ENCODE measurements around the gene CBX7. TPM values are rescaled to one million over a fixed set of nuclear protein-coding genes. Genes with fewer than 3 reads are reported as not detected.

Gene CBX7
- total and polyA plus RNA-seq, 2 of the 8 experiments (the other 6 are each of a cell fraction or from before 2014, with no cell fraction given): 6.9 to 8.7 TPM

DNA sequence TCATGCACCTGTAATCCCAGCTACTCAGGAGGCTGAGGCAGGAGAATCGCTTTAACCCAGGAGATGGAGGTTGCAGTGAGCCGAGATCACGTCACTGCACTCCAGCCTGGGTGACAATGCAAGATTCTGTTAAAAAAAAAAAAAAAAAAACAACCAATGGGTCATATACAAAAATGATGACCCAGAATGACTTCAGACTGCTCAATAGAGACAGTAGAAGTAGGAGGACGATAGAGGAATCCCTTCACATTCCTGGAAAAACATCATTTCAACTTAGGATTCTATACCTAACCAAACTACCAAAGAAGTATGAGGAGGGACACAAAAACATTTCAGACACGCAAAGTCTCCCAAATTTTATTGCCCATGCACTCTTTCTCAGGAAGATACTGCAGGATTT is 14.1 kb upstream of the CBX7 start:
- FAIRE-seq: no peak
- TF ChIP-seq, protein P1, sequence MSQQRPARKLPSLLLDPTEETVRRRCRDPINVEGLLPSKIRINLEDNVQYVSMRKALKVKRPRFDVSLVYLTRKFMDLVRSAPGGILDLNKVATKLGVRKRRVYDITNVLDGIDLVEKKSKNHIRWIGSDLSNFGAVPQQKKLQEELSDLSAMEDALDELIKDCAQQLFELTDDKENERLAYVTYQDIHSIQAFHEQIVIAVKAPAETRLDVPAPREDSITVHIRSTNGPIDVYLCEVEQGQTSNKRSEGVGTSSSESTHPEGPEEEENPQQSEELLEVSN (IDR thresholded peaks at IDR 0.05): no peak
- TF ChIP-seq, protein P2, sequence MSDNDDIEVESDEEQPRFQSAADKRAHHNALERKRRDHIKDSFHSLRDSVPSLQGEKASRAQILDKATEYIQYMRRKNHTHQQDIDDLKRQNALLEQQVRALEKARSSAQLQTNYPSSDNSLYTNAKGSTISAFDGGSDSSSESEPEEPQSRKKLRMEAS (IDR thresholded peaks at IDR 0.05): no peak
- TF ChIP-seq SAP30 (IDR thresholded peaks at IDR 0.05; ENCODE audit: insufficient read depth, insufficient replicate concordance, low read length) (no peak), KDM5A (IDR thresholded peaks at IDR 0.05; ENCODE audit: low read length) (no peak)

More for the DNA sequence above, 14.1 kb upstream of the CBX7 start:
- Histone ChIP-seq H3K9ac (replicated peaks in 1 of 4; ENCODE audit: extremely low read depth in 1 of 4, low read depth in 3 of 4, low read length in 3 of 4) (no peak overlapping the region), H2BK120ac (replicated peaks; ENCODE audit: low read depth, low read length) (no peak overlapping the region), H3K9me3 (ENCODE audit: insufficient read depth in 2 of 2, low read depth in 1 of 2, low read length in 1 of 2) (peaks cover 0 to 3% of the 10 kb centered on the region in 2 experiments; a peak in 1 of 4 replicates), H3K36me3 (ENCODE audit: control insufficient read depth in 2 of 4, insufficient read depth in 4 of 4, low read length in 3 of 4) (no peaks in the 10 kb centered on the region), H3K79me1 (ENCODE audit: low read depth, low read length) (no peaks in the 10 kb centered on the region), H3K79me2 (ENCODE audit: control insufficient read depth in 1 of 2, insufficient read depth in 2 of 2, low read length in 2 of 2) (no peaks in the 10 kb centered on the region), H2AFZ (ENCODE audit: low read length) (no peak overlapping the region), H3K27ac (ENCODE audit: low read depth, low read length) (no peak overlapping the region), H3K56ac (replicated peaks; ENCODE audit: insufficient read length, low read depth, low read length) (no peak overlapping the region), H2AK5ac (ENCODE audit: low read depth, low read length) (no peak overlapping the region), H3K4ac (replicated peaks; ENCODE audit: insufficient read length, low read depth, low read length) (no peak overlapping the region), H2BK5ac (ENCODE audit: low read depth, low read length) (no peak overlapping the region), H3K4me1 (replicated peaks in 1 of 4; ENCODE audit: control insufficient read depth in 3 of 4, insufficient read depth in 4 of 4, low read length in 3 of 4) (peaks cover 0 to 11% (median 6%) of the 10 kb centered on the region in 4 experiments; a peak in 5 of 7 replicates), H3K18ac (ENCODE audit: extremely low read depth, low read length) (no peak overlapping the region), H4K91ac (replicated peaks; ENCODE audit: insufficient read length, low read length) (no peak overlapping the region), H2BK15ac (ENCODE audit: low read length) (no peak overlapping the region), H3K27me3 (replicated peaks in 1 of 4; ENCODE audit: control insufficient read depth in 3 of 4, extremely low read depth in 1 of 4, insufficient read depth in 3 of 4, low read length in 3 of 4) (no peaks in the 10 kb centered on the region), H4K5ac (ENCODE audit: insufficient read length, low read depth, low read length) (no peak overlapping the region), H3K23me2 (ENCODE audit: low read depth, low read length) (no peaks in the 10 kb centered on the region), H2BK12ac (ENCODE audit: low read depth, low read length) (no peak overlapping the region), H4K20me1 (replicated peaks in 1 of 2; ENCODE audit: control insufficient read depth in 1 of 2, insufficient read depth in 2 of 2, low read length in 2 of 2) (no peaks in the 10 kb centered on the region), H4K8ac (ENCODE audit: extremely low read depth, insufficient read depth, low read length) (no peak overlapping the region), H3K23ac (ENCODE audit: insufficient read length) (no peak overlapping the region), H3K4me2 (ENCODE audit: insufficient read depth in 1 of 2, low read depth in 2 of 2, low read length in 2 of 2) (no peak overlapping the region), H3K14ac (ENCODE audit: insufficient read length) (no peak overlapping the region), H2BK20ac (ENCODE audit: low read length) (no peak overlapping the region), H3K4me3 (ENCODE audit: extremely low read depth in 1 of 4, insufficient read depth in 2 of 4, low read depth in 3 of 4, low read length in 4 of 4) (no peak overlapping the region)
- CTCF ChIA-PET (ENCODE audit: partially characterized antibody): interaction anchor here (1.1 to 7.3 kb wide), 7 partner anchors 15 to 145 kb away, joined by 3 to 80 read pairs (median 7); partner anchors contain the start of gene CBX7
- no peak for DNase-seq (ENCODE audit: low read depth in 1 of 2, low spot score in 2 of 2)
- POLR2A ChIA-PET (ENCODE audit: partially characterized antibody): interaction anchor here (1.0 to 11.8 kb wide), 2 partner anchors 55 to 149 kb away, joined by 3 to 313 read pairs; partner anchors contain the start of gene RPL3
- 98% methylated on average over 5 of the region's 5 CpGs; no CpG with 5 or more reads in 1 of the 2 experiments for WGBS, 2 experiments (ENCODE audit: extremely low coverage in 1 of 2, insufficient coverage in 1 of 2, insufficient read length in 1 of 2, insufficient replicate concordance in 2 of 2, low coverage in 1 of 2, low lambda C conversion rate in 2 of 2, missing lambda C conversion rate in 1 of 2)
